ENCODE data around the gene HMCN2.
A peak's percentile ranks its signal among the peaks of the same experiment; 100 is the strongest.

Gene HMCN2, protein sequence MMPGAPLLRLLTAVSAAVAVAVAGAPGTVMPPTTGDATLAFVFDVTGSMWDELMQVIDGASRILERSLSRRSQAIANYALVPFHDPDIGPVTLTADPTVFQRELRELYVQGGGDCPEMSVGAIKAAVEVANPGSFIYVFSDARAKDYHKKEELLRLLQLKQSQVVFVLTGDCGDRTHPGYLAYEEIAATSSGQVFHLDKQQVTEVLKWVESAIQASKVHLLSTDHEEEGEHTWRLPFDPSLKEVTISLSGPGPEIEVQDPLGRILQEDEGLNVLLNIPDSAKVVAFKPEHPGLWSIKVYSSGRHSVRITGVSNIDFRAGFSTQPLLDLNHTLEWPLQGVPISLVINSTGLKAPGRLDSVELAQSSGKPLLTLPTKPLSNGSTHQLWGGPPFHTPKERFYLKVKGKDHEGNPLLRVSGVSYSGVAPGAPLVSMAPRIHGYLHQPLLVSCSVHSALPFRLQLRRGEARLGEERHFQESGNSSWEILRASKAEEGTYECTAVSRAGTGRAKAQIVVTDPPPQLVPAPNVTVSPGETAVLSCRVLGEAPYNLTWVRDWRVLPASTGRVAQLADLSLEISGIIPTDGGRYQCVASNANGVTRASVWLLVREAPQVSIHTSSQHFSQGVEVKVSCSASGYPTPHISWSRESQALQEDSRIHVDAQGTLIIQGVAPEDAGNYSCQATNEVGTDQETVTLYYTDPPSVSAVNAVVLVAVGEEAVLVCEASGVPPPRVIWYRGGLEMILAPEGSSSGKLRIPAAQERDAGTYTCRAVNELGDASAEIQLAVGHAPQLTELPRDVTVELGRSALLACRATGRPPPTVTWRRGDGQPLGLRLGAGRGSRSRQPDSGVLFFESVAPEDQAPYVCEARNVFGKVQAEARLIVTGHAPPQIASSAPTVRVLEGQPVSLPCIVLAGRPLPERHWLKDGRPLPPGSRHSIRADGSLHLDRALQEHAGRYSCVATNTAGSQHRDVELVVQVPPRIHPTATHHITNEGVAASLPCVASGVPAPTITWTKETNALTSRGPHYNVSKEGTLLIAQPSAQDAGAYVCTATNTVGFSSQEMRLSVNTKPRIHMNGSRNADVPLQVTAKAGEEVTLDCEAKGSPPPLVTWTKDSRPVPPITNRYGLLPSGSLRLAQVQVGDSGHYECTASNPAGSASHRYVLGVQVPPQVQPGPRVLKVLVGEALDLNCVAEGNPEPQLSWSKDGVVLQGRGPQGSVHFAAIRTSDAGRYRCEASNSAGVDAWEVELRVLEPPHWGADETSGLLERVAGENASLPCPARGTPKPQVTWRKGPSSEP (N-terminal part only)

DNA sequence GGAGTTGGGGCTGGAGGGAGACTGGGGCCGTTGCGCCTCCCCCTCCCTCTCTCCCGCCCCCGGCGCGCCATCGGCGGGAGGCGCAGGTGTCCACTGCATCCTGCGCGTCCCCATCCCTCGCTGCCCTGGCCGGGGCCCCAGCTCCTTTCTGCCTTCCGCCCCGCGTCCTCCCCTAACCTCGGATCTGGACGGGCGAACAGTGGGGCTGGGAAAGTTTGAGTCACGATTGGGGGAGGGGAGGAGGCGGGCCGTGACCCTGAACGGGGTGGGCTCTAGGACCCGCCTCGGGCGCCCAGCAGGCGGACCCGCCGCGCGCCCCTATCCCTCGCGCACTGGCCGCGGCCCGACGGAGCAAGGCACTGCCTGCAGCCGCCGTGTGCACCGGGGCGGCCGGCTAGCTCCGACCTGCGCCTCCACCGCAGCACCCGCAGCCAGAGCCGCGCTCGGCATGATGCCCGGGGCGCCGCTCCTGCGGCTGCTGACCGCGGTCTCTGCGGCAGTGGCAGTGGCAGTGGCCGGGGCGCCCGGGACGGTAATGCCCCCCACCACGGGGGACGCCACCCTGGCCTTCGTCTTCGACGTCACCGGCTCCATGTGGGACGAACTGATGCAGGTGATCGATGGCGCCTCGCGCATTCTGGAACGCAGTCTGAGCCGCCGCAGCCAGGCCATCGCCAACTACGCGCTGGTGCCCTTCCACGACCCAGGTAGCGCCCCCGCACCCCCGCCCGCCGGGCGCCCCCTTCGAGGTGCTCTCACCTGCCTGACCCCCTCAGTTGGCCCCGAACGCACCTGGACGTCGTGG lies at the start of gene HMCN2:
Gene HMCN2 (plus strand): TSS at position 330 of the 805 bp plus-strand sequence. CDS start 119 bp downstream, at position 449.
- DNase-seq: no peak

DNA sequence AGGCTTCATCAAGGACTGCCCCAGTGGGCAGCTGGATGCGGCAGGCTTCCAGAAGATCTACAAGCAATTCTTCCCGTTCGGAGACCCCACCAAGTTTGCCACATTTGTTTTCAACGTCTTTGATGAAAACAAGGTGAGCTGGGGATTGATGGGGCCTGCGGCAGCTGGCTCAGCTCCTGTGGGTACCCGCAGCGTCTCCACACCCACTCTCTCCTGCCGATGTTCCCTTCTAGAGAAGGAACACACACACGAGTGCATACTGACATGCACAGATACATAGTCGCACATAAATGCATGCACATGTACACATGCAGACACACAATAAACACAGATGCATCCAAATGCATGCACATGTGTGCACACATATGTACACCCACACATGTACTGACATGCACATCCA lies 47.7 kb upstream of the HMCN2 start:
- no peak for DNase-seq

DNA sequence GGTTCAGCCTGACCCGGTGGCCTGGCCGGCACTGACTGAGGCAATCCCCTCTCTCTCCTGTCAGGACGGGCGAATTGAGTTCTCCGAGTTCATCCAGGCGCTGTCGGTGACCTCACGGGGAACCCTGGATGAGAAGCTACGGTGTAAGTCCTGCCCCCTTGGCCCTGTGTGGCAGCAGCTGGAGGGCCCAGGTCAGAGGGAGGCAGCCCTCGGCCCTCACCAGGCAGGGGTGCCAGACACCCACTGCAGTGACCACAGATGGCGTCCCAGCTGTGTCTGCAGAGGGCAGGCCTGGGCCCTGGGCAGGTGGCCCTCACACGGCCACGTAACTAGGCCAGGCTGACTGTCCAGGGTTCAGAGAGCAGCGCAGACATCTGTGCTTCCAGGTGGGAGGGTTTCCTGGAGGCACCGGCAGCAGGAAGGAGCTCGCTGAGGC lies 45.9 kb upstream of the HMCN2 start:
- no peak for DNase-seq

DNA sequence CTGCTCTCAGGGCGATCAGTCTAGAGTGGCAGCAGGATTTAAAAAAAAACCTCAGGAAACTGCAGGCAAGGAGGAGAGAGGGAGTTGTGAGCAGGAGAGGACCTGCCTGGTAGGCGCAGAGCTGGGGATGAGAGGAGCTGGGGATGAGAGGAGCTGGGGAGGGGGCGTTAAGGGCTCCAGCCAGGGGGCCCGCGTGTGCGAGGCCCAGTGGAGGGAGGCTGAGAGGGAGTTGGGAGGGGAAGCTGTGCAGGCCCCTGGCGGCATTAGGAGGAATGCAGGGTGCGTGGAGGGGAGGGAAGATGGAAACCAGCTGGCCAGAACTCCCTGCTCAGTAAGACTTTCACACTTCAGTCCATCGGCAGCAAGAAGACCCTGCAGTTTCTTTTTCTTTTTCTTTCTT lies 45.2 kb upstream of the HMCN2 start:
- DNase-seq: no peak

DNA sequence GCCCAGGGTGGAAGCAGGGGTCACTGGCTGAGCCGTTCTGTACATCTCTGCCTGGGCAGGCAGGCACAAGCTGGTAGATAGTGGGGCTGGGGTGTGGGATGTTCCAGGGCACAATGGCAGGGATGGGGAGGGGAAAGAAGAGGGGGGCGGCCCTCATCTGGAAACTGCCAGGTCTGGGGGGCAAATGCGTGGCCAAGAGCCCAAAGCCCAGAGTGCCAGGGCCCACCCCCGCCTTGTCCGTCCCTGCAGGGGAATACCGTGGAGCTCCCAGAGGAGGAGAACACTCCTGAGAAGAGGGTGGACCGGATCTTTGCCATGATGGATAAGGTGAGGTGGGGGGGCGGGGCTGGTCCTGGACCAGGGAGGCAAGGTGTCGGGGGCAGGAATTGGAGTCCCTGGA lies 42.7 kb upstream of the HMCN2 start:
- no peak for DNase-seq

DNA sequence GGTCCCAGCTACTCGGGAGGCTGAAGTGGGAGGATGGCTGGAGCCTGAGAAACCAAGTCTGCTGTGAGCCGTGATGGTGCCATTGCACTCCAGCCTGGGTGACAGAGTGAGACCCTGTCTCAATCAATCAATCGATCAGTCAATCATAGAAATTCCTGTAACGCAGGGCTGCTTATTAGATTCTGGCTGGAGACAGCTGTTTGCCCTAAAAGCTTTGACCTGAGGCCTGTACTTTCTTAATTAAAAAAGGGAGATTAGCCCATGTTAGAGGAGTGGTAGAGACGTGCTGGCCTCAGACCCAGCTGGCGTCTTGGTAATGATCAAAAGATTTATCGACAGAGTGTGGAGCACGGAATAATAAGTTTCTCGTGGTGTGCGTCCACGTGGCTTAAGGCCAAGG lies 40.5 kb upstream of the HMCN2 start:
- no peak for DNase-seq

DNA sequence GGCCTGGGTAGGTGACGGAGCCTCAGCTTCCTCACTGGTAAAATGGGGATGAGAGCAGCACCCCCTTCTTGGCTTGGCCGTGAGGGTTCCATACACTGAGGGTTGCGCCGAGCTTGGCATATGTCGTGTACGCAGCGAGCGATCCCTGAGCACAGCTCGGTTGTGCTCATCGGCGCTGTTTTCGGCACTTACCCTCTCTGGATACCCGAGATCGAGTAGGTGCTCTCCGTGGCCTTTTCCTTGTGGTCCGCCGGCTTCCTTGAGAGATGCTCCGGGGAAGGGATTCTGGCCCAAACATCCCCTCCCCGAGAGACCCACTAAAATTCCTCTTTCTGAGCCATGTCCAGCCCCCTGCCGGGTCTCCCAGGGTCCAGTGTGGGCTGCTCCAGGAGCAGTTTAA lies 40.0 kb upstream of the HMCN2 start:
- no peak for DNase-seq

DNA sequence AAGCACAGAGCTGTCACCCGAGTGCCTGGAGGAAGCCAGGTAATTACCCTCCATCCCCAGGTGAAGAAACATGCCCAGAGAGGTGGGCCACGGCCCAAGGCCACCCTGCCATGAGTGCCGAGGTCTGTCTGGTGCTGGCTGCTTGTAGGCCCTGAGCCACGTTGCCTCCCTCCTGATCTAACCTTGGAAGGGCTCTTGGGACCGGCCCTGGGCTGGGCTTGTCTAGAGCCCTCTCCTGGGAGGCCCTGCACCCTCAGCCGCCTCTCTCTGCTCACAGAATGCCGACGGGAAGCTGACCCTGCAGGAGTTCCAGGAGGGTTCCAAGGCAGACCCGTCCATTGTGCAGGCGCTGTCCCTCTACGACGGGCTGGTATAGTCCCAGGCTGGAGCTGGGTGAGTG lies 39.4 kb upstream of the HMCN2 start:
- no peak for DNase-seq

DNA sequence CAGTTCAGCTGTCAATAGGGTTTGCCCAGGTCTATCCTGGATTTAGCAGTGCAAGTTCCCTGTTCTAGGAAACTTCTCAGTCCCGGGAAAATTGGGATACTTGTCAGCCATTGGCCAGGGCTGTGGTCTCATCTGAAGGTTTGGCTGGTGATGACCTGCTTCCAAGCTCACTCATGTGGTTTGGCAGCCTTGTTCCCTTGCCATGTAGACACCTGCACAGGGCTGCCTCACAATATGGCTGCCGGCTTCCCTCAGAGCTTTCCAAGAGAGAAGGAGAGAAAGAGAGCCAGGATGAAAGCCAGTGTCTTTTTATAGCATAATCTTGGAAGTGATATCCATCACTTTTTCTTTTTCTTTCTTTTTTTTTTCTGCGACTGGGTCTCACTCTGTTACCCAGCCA lies 37.7 kb upstream of the HMCN2 start:
- no peak for DNase-seq

DNA sequence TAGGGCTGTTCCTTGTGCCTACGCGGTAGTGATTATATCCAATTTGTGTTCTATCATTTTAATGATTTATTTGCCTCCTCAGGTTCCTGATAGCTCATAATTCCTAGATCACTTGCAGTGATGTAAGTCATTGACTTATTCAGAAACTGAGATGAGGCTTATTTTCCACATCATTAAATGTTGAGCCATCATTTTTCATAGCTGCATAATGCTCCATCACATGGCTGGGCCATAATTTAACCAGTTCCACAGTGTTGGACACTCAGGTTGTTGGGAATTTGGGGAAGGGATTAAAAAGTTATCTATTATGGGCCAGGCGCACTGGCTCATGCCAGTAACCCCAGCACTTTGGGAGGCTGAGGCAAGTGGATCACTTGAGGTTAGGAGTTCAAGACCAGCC lies 35.8 kb upstream of the HMCN2 start:
- DNase-seq: no peak

DNA sequence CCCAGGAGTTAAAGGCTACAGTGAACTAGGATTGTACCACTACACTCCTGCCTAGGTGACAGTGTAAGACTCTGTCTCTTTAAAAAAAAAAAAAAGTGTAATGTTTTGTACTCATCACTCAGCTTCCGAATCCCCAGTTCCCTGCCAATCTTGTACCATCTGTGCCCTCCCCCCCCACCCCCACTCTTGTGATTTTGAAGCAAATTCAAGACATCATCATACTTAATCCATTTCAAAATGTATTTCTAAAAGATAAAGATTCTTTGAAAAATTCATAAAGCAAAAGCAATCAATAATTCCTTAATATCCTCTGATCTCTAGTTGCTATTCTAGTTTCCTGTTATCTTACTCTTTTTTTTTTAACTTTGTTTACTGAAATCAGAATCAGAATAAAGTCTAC lies 34.9 kb upstream of the HMCN2 start:
- DNase-seq: no peak

DNA sequence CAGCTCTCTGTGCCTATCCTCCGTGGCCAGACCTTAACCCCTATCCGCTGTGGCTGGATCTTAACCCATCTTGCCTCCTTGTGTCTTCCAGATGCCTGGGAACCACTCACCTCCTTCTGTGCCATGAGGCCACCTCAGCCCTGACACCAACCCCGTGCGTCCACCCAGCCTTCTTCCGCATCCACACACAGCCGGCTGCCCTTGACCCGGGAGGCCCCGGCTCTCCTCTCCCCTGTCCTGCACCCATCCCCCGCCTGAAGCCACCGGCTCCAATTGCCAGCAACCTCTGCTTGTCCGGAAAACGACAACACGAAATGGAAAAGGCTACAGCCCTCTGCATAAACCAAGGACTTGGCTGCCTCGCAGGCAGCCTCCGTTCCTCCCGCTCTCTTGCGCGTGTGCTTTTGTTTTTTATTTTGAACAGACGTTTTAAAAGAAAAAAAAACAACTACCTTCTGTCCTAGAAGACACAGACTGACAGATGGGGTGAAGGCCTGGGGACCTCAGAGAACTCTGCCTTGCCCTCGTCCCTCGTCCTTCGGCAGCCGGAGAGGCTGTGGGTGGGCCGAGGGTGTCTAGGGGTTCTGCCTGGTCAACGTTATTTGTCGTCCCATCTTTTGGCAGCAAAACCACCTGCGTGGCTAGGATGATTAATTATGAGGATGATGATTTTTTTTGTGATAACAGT lies 32.5 kb upstream of the HMCN2 start:
- DNase-seq: no peak

DNA sequence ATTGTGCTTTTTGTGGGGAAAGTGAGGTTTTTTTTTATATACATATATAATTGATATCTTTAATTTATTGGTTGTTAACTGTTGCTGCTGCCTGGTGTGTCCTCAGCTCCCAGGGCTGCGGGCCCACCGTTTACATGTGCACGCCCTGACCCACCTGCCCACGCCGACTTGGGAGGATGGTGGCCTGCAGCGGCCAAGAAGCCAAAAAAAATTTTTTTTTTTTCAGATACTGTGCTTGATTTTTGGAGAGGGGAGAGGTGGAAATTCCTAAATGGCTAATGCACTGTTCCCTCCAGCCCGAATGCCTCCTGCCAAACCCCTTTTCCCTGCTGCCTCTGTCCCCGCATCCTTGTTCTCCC lies 32.0 kb upstream of the HMCN2 start:
- DNase-seq: no peak

DNA sequence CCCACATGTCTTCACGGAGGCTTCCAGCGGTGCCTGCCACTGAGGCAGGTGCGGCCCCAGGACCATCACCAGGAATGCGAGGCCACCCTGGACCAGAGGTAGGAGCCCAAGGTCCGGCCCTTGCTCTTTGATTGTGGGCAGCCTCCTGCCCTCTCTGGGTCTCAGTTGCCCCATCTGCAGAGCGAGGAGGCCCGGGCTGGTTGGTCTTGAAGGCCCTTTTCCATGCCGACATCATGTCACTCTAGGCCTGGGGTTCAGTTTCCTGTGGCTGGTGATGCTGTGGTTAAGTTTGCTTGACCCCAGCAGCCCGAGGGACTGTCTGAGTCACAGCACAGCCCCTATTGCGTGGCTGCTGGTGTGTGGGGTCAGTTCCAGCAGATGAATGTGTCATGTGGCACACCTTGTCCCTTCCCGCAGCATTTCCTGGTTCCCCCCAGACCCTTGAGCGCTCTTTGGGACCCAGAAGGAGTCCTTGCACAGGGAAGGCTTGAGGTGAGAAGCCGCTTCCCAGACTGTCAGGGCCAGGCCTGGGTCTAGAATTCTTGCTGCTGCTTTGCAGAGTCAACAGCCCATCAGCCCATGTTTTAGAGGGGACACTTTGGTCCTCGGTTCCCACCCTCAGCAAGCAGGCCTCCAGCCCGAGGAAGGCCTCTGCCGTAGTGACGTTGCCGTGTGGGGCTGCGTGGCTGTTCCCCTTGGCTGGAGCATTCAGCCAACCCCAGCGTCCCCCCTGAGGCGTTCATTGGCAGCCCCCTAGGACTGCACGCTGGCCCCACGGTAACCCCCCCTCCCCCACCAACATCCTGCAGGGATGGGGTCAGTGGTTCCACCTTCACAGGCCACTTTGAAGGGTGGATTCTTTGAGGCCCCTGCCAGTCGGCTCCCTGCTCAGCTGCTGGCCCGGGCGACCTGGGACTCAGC lies 31.0 kb upstream of the HMCN2 start:
- no peak for DNase-seq

DNA sequence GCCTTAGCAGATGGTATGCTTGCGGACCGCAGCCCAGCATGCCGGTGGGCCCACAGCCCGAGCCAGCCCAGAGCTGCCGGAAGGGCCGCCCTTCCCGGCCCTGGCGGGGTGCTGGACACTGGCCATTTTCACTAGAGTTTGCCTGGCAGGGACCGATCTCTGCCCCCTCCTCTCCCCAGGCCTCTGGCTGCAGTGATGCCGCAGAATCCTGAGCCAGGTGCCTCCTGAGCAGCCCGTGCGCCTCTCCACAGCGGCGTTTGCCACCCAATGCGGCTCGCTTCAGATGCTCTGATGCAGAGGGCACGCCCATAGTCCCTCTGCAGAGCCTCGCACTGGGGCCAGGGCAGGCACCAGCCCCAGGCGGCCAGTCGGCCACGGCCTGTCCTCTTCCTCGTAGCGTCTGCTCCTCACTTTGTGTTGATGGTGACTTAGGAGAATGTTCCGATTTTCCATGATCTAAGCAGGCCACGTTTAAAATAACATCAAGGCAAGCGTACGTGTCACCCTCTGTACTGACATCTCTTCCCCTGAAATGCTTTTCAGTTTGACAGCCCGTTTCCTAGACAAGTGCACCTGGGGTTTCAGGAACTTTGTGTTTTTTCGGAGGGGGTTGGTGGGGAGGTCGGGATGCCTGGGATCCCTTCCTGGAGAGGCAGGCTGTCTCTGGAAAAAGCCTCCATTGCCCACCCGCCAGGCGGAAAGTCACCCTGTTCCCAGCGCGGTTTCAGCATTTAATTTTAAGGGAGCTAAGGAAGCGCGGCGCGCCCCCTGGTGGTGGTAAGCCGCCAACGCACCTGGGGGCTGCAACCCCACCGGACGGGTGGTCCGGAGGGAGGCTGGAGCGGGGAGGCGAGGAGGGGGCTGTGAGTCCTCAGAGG lies 29.8 kb upstream of the HMCN2 start:
- peak; percentile 57 for DNase-seq

DNA sequence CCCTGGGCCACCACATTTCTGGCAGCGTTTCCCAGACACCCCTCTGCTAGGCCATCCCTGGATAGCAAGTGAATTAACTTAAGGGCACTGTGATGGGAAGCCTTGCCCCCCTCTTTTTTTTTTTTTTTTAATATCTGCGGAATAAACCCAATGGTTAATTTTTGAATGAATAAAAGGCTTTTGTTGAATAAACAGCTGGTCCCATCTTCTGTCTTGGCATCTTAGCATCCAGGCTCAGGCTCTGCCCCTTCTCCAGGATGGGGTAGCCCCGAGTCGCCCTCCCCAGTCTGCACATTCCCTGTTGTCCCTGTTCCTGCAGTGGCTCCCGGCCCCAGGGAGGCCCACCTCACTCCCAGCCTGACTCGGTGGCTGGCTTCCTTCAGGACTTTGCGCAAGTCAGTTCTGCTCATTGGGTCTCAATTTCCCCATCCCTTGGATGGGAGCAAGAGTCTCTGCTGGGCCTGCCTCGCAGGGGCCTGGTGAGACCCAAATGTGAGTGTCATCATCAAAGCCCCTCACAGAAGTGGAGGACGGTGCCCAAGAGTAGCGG lies 29.0 kb upstream of the HMCN2 start:
- DNase-seq: no peak

DNA sequence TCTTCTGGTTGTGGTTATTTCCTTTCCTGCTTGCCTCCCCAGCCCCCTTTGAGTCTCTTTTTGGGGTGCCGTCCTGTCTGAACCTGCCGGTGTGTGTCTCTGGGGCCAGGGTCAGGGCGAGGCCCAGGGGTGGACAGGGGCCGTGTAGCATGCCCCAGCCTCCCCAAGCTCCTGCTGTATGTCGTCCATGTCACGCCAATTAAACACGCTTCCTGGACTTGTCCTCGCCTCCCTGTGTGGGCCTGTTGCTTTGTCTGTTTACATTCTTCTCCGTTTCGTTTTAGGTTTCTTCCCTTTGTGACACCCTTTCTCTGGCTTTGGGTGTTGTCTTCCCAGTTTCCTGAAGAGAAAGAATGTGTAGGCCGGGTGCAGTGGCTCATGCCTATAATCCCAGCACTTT lies 28.5 kb upstream of the HMCN2 start:
- no peak for DNase-seq

DNA sequence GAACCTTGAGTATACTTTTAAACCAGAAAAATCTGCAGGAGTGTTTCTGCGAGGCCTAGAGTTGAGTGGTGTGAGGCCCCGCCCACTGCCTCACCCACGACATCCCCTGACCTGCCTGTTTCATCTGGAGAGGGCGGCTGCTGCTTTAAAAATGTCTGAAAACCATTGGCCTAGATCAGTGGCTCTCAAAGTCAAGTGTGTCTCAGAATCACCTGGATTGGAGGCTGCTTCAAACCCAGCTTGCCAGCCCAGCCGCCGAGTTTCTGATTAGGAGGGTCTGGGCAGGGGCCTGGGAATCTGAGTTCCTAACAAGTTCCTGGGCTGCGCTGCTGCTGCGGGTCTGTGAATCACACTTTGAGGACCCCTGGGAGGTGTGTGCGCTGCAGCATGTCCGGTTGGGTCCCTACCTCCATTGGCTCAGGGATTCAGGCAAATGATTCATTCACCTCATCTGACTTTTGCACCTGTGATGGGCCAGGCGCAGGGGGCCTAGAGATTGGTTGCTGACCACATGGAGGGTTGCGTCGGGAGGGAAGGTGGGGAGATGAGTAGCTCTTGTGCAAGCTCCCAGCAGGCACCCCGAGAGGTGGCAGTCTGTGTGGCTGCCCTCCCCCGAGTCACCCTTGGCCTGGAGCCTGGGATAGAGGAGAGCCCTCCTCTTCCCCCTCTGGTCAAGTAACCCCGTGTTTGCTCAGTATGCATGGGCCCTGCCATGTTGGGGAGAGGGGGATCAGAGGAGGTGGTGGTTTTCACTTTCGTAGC lies 27.6 kb upstream of the HMCN2 start:
- DNase-seq: no peak

DNA sequence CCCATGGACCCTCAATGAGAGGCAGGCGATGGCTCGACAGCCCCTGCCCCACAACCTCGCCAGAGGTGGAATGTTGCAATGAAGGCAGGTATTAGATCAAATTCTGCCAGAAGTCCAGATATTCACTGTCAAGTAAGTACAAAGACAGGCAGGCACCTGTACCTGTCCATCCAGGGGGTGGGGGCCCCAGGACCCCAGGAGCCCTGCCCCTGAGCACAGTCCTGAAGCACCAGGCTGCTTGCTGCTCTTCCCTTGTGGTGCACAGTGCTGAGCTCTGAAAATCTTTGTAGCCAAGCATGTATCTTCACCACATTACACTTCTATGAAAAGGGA lies 26.2 kb upstream of the HMCN2 start:
- no peak for DNase-seq
